Osteoblast (primary cell): ENCODE measurements around the gene TMEM243. TPM values are rescaled to one million over a fixed set of nuclear protein-coding genes. Genes with fewer than 3 reads are reported as not detected.

Experiments used
- DNase-seq: peaks from one replicate; pipeline ENCODE4 v3.0.0; 2011; ENCODE audit warnings: low spot score, mixed read lengths; ENCODE audit not compliant: insufficient read length; ENCODE audit errors: missing footprints
- H2AFZ ChIP-seq: 2 replicates; pipeline ENCODE4 v1.6.0; 2011; ENCODE audit warnings: mild to moderate bottlenecking, low read length
- H3K27ac ChIP-seq: 2 replicates; pipeline ENCODE4 v1.5.1; 2011; ENCODE audit warnings: mild to moderate bottlenecking, low read depth, low read length, moderate library complexity
- H3K27me3 ChIP-seq: 2 replicates; pipeline ENCODE4 v1.6.0; 2012; ENCODE audit warnings: mild to moderate bottlenecking, control low read depth, inconsistent platforms, low read length, moderate library complexity; ENCODE audit not compliant: insufficient read depth
- H3K36me3 ChIP-seq: 2 replicates; pipeline ENCODE4 v1.5.1; 2011; ENCODE audit warnings: mild to moderate bottlenecking, low read length, control low read depth, moderate library complexity; ENCODE audit not compliant: insufficient read depth
- H3K4me1 ChIP-seq: 2 replicates; pipeline ENCODE4 v1.5.1; 2011; ENCODE audit warnings: mild to moderate bottlenecking, low read length, control low read depth, moderate library complexity; ENCODE audit not compliant: insufficient read depth
- H3K4me2 ChIP-seq: 2 replicates; pipeline ENCODE4 v1.6.0; 2011; ENCODE audit warnings: mild to moderate bottlenecking, low read length; ENCODE audit not compliant: insufficient read depth
- H3K4me3 ChIP-seq: fragments of 200-600 bp; sonication (generic); 3 replicates; pipeline ENCODE4 v1.5.1; 2012; ENCODE audit warnings: mild to moderate bottlenecking, low read length, inconsistent platforms; ENCODE audit not compliant: insufficient read depth
- H3K79me2 ChIP-seq: 2 replicates; pipeline ENCODE4 v1.6.0; 2012; ENCODE audit warnings: mild to moderate bottlenecking, low read length, control low read depth, inconsistent platforms; ENCODE audit not compliant: insufficient read depth
- H3K9me3 ChIP-seq: 2 replicates; pipeline ENCODE4 v1.5.1; 2011; ENCODE audit warnings: low read depth, low read length, control low read depth
- H4K20me1 ChIP-seq: 2 replicates; pipeline ENCODE4 v1.6.0; 2012; ENCODE audit warnings: mild to moderate bottlenecking, low read length, control low read depth; ENCODE audit not compliant: insufficient read depth
- CTCF ChIP-seq: IDR thresholded peaks from 2 replicates; pipeline ENCODE4 v1.5.1; 2011; ENCODE audit warnings: mild to moderate bottlenecking, low read depth, low read length, moderate library complexity; ENCODE audit errors: extremely low read depth
- small RNA-seq: library from RNA; depleted of rRNA; stranded (forward); fragments of <200 nt; gene quantifications from one replicate; pipeline ENCODE3, GENCODE V24; 2012
- total RNA-seq: library from RNA; depleted of rRNA; stranded (reverse); fragments of >200 nt; gene quantifications from 2 replicates; pipeline ENCODE4 v1.2.3, GENCODE V29; 2012

TMEM243 gene
- total RNA-seq, 1 donor = 35.5 TPM

- Histone ChIP-seq H4K20me1 (no peaks in the 10 kb centered on the region), H3K4me3 (no peak overlapping the region), H3K4me2 (no peak overlapping the region), H3K79me2 (no peaks in the 10 kb centered on the region), H3K4me1 (peaks cover 9% of the 10 kb centered on the region), H3K27ac (no peak overlapping the region), H2AFZ (no peak overlapping the region), H3K9me3 (no peaks in the 10 kb centered on the region), H3K36me3 (no peaks in the 10 kb centered on the region), H3K27me3 (no peaks in the 10 kb centered on the region)
- DNase-seq = no peak
- no peak for TF ChIP-seq CTCF
Measured at GRCh38 chr7:87146740-87147386, 72.7 kb downstream of the TMEM243 start.

Small RNA genes lying within 50 kb of the gene (small RNA-seq; reads per million reads assigned to genes)
- gene RF00019 (not detected), gene RF02271 (not detected)

Other genes with a start within 250 kb of the TMEM243 start
- gene ELAPOR2, start 160.1 kb downstream of the TMEM243 start, total RNA-seq = 0.88 and 4.0 TPM in 2 replicates
- 70.6 and 77.5 TPM in 2 replicates for gene DMTF1, start 67.3 kb downstream of the TMEM243 start, total RNA-seq
- 14.8 and 20.0 TPM in 2 replicates for gene CROT, start 125.9 kb upstream of the TMEM243 start, total RNA-seq